Endothelial cell of umbilical vein (primary cell): Measurements from ENCODE around the gene GREB1. TPM values are rescaled to one million over a fixed set of nuclear protein-coding genes. Genes with fewer than 3 reads are reported as not detected.

Source experiments
- BruUV-seq: library from RNA; stranded (reverse); fragments of 400-500 nt; replicated peaks from 2 replicates; lab custom pipeline; 2021; lab: Mats Ljungman, UMichigan
- CTCF ChIA-PET: fragments of 300-600, 350-600 bp; sonication (Branson Sonifier 250); formaldehyde crosslinking; loops from one replicate; lab custom pipeline; 2021; ENCODE audit warnings: antibody characterized with exemption, inconsistent platforms; lab: Charles Lee
- POLR2A ChIA-PET: fragments of 300-600, 350-600 bp; sonication (Branson Sonifier 250); formaldehyde crosslinking; loops from one replicate; lab custom pipeline; 2021; ENCODE audit warnings: antibody characterized with exemption, inconsistent platforms; lab: Charles Lee
- DNase-seq: peaks from one replicate; pipeline ENCODE4 v3.0.0-alpha.2; 2011; ENCODE audit warnings: low read depth, low spot score
- FAIRE-seq: peaks from 2 replicates; lab custom pipeline; 2011; peaks lifted over from hg19 to GRCh38; lab: Jason Lieb, UNC
- H2AFZ ChIP-seq: 2 replicates; pipeline ENCODE4 v1.6.0; 2012; ENCODE audit warnings: low read depth, low read length, control low read depth, inconsistent platforms
- H3K27ac ChIP-seq: 2 replicates; pipeline ENCODE4 v1.5.1; 2011; ENCODE audit warnings: low read depth, mild to moderate bottlenecking, control low read depth, low read length, moderate library complexity; ENCODE audit not compliant: insufficient read depth
- H3K27me3 ChIP-seq, 2 experiments: 2 replicates each; pipeline versions ENCODE4 v1.6.0 to v1.6.1; 2011; ENCODE audit warnings: low read length in 2 of 2, mixed read lengths in 1 of 2; ENCODE audit not compliant: control insufficient read depth in 2 of 2, insufficient read depth in 2 of 2
- H3K36me3 ChIP-seq, 2 experiments: 2 replicates in 1 of 2; 3 replicates in 1 of 2; pipeline ENCODE4 v1.5.1; 2011; ENCODE audit warnings: low read length in 2 of 2, mild to moderate bottlenecking in 1 of 2, moderate library complexity in 1 of 2; ENCODE audit not compliant: control insufficient read depth in 2 of 2, insufficient read depth in 2 of 2; ENCODE audit errors: extremely low read depth in 1 of 2
- H3K4me1 ChIP-seq: 3 replicates; pipeline ENCODE4 v1.5.1; 2011; ENCODE audit warnings: mild to moderate bottlenecking, low read length; ENCODE audit not compliant: control insufficient read depth, insufficient read depth; ENCODE audit errors: extremely low read depth
- H3K4me2 ChIP-seq: 2 replicates; pipeline ENCODE4 v1.6.1; 2011; ENCODE audit warnings: low read length, control low read depth, mixed read lengths; ENCODE audit not compliant: insufficient read depth
- H3K4me3 ChIP-seq, 3 experiments: fragments of 200-600 bp in 1 of 3; sonication (generic), shearing (Covaris generic) in 1 of 3; replicated peaks in 1 of 3; 2 replicates each; pipeline ENCODE4 v1.5.1; 2011 to 2016; ENCODE audit warnings: control low read depth in 3 of 3, low read length in 3 of 3, mild to moderate bottlenecking in 2 of 3, inconsistent platforms in 1 of 3, low read depth in 1 of 3, moderate library complexity in 1 of 3; ENCODE audit not compliant: insufficient read depth in 1 of 3
- H3K79me2 ChIP-seq: 2 replicates; pipeline ENCODE4 v1.6.0; 2012; ENCODE audit warnings: low read length, inconsistent platforms; ENCODE audit not compliant: control insufficient read depth, insufficient read depth
- H3K9ac ChIP-seq: replicated peaks from 2 replicates; pipeline ENCODE3; 2011; ENCODE audit warnings: low read length, control low read depth; ENCODE audit not compliant: insufficient read depth; ENCODE audit errors: extremely low read depth
- H3K9me1 ChIP-seq: replicated peaks from 3 replicates; pipeline ENCODE4 v1.6.0; 2011; ENCODE audit warnings: mild to moderate bottlenecking, low read length; ENCODE audit not compliant: control insufficient read depth, insufficient read depth; ENCODE audit errors: extremely low read depth
- H3K9me3 ChIP-seq: replicated peaks from 2 replicates; pipeline ENCODE4 v1.5.1; 2012; ENCODE audit warnings: low read length, inconsistent platforms; ENCODE audit not compliant: control insufficient read depth, insufficient read depth
- H4K20me1 ChIP-seq: replicated peaks from 2 replicates; pipeline ENCODE3; 2011; ENCODE audit warnings: mild to moderate bottlenecking, low read length; ENCODE audit not compliant: control insufficient read depth, insufficient read depth; ENCODE audit errors: extremely low read depth
- CTCF ChIP-seq, 2 donors: IDR thresholded peaks; 1 replicate in 1 of 2; 2 replicates in 1 of 2; pipeline ENCODE4 v1.5.1; 2011; ENCODE audit warnings: low read length in 2 of 2, mild to moderate bottlenecking in 2 of 2, moderate library complexity in 2 of 2, control low read depth in 1 of 2, inconsistent platforms in 1 of 2, low read depth in 1 of 2; ENCODE audit not compliant: insufficient read depth in 1 of 2; ENCODE audit errors: extremely low read depth in 1 of 2
- EZH2 ChIP-seq: IDR thresholded peaks from 2 replicates; pipeline ENCODE4 v1.6.1; 2012; ENCODE audit warnings: borderline replicate concordance, low read depth, mild to moderate bottlenecking, moderate library complexity, low read length, inconsistent platforms; ENCODE audit not compliant: severe bottlenecking
- FOS ChIP-seq: IDR thresholded peaks from 2 replicates; pipeline ENCODE4 v1.6.1; 2011; ENCODE audit warnings: mild to moderate bottlenecking, low read length, moderate library complexity, borderline replicate concordance; ENCODE audit not compliant: insufficient read depth
- GATA2 ChIP-seq: IDR thresholded peaks from 2 replicates; pipeline ENCODE4 v1.7.0; 2011; ENCODE audit warnings: low read depth, mild to moderate bottlenecking, moderate library complexity, mixed read lengths, low read length; ENCODE audit not compliant: insufficient read length, insufficient read depth
- JUN ChIP-seq: IDR thresholded peaks from 2 replicates; pipeline ENCODE4 v1.6.1; 2011; ENCODE audit warnings: borderline replicate concordance, low read depth; ENCODE audit not compliant: insufficient read length, insufficient read depth
- MAX ChIP-seq: IDR thresholded peaks from 2 replicates; pipeline ENCODE4 v1.6.1; 2011; ENCODE audit not compliant: insufficient read depth, insufficient read length
- MYC ChIP-seq: IDR thresholded peaks from one replicate; pipeline ENCODE4 v1.6.1; 2011; ENCODE audit warnings: mild to moderate bottlenecking, low read depth, low read length
- POLR2A ChIP-seq: IDR thresholded peaks from 2 replicates; pipeline ENCODE4 v1.6.1; 2012; ENCODE audit warnings: low read depth, mild to moderate bottlenecking, control low read depth, low read length
- POLR2AphosphoS5 ChIP-seq: IDR thresholded peaks from 2 replicates; pipeline ENCODE4 v1.6.1; 2012; ENCODE audit warnings: low read depth, mild to moderate bottlenecking, control low read depth, low read length, moderate library complexity; ENCODE audit not compliant: insufficient read depth
- dilution Hi-C: fragments of 300-500 bp; cut with MboI; formaldehyde crosslinking; loops from one replicate; pipeline ENCODE4 v1.15.0; 2019; ENCODE audit warnings: low sequenced_read_pairs; ENCODE audit not compliant: extremely low pct_ligation_motif_present
- intact Hi-C: fragments of 100-400 bp; cut with micrococcal nuclease; formaldehyde crosslinking; loops from one replicate; pipeline ENCODE4 v1.10.0; 2022
- polyA plus RNA-seq, 4 experiments: library from polyadenylated mRNA; depleted of rRNA in 3 of 4; stranded (reverse) in 3 of 4; unstranded in 1 of 4; fragments of >200 nt; gene quantifications; 2 replicates each; pipeline versions ENCODE4 v1.2.1 to v1.2.3, GENCODE V29; 2011 to 2012; ENCODE audit warnings: missing spikeins in 1 of 4
- total RNA-seq: library from RNA; stranded (reverse); gene quantifications from 2 replicates; pipeline ENCODE4 v1.2.3, GENCODE V29; 2021

The GREB1 gene
- total and polyA plus RNA-seq, 2 donors (not counting 3 experiments of a cell fraction or from before 2014, with no cell fraction given): 0.17 to 0.58 TPM

GRCh38 chr2:11505652-11506610 is 27.9 kb upstream of the GREB1 start:
- H3K4me3 ChIP-seq: no peak overlapping the region
- no peaks in the 10 kb centered on the region for H3K9me1 ChIP-seq
- no peaks in the 10 kb centered on the region for H3K27me3 ChIP-seq
- no TSS peak for BruUV-seq
- H3K4me1 ChIP-seq: no peaks in the 10 kb centered on the region
- DNase-seq (no peak), FAIRE-seq (no peak)
- H3K27ac ChIP-seq: no peak overlapping the region
- intact Hi-C loops: no loop called here
- POLR2A ChIA-PET: no interaction called here
- no peak overlapping the region for H2AFZ ChIP-seq
- H3K9ac ChIP-seq: no peak overlapping the region
- TF ChIP-seq POLR2A (no peak), CTCF (IDR thresholded peaks at IDR 0.05; ENCODE audit: extremely low read depth in 1 of 2, insufficient read depth in 1 of 2, low read depth in 1 of 2, low read length in 2 of 2) (no peak), POLR2AphosphoS5 (no peak), MYC (no peak), GATA2 (no peak), JUN (no peak), FOS (no peak), EZH2 (no peak), MAX (no peak)
- H3K4me2 ChIP-seq: no peak overlapping the region
- H3K79me2 ChIP-seq: no peaks in the 10 kb centered on the region
- H3K9me3 ChIP-seq: no peaks in the 10 kb centered on the region
- H4K20me1 ChIP-seq: no peaks in the 10 kb centered on the region
- CTCF ChIA-PET: interaction anchor here (0.6 to 0.9 kb wide), 2 partner anchors 28 to 213 kb away, joined by 4 to 5 read pairs; no protein-coding TSS in a partner anchor
- H3K36me3 ChIP-seq: no peaks in the 10 kb centered on the region
- dilution Hi-C loops: no loop called here
